ENCODE results near the gene RBPJL.

GRCh38 chr20:45346851-45347250, 40.2 kb downstream of the RBPJL start:
- TF ChIP-seq CTCF (IDR thresholded peaks at IDR 0.05), result no peak
- TF ChIP-seq EP300 (IDR thresholded peaks at IDR 0.05; ENCODE audit: low read depth), result no peak
